ENCODE results near the gene TOP2A. TPM values are rescaled to one million over a fixed set of nuclear protein-coding genes. Genes with fewer than 3 reads are reported as not detected.
"Not testable (repeated sequence)": the region's sequence is repeated elsewhere in the genome, so short reads cannot be mapped to it uniquely, and the experiment has no call there.

The TOP2A gene
- polyA plus RNA-seq, 3 donors: 0.34 to 0.58 (median 0.40) TPM

GRCh38 chr17:40437095-40437732, 19.5 kb upstream of the TOP2A start:
- 82 to 95% (median 83%) methylated on average over 5 of the region's 5 CpGs for WGBS, 3 donors
- H3K27ac ChIP-seq (ENCODE audit: low read depth, low read length): no peak overlapping the region

DNA sequence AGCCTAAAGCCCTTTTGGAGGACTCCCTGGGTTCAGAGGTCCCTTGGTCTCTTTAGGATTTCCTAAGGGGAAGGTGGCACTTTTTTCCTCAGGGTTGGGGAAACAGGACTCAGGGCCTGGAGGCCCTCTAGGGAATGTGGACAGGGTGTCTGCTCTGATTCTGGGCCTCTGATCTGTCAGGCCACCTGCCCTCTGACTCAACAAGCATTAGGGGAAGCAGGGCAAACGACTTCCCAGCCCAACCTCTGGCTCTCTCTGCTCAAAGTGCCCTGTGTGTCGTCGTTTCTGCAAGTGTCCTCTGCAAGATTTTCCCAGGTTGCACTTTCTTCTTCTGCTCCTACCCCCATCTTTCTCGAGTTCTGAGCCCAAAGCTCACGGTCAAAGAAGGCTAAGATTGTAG, 18.9 kb upstream of the TOP2A start:
- H3K27ac ChIP-seq (ENCODE audit: low read depth, low read length): no peak overlapping the region
- 62 to 67% (median 67%) methylated on average over 5 of the region's 5 CpGs for whole genome bisulfite sequencing, 3 donors

DNA sequence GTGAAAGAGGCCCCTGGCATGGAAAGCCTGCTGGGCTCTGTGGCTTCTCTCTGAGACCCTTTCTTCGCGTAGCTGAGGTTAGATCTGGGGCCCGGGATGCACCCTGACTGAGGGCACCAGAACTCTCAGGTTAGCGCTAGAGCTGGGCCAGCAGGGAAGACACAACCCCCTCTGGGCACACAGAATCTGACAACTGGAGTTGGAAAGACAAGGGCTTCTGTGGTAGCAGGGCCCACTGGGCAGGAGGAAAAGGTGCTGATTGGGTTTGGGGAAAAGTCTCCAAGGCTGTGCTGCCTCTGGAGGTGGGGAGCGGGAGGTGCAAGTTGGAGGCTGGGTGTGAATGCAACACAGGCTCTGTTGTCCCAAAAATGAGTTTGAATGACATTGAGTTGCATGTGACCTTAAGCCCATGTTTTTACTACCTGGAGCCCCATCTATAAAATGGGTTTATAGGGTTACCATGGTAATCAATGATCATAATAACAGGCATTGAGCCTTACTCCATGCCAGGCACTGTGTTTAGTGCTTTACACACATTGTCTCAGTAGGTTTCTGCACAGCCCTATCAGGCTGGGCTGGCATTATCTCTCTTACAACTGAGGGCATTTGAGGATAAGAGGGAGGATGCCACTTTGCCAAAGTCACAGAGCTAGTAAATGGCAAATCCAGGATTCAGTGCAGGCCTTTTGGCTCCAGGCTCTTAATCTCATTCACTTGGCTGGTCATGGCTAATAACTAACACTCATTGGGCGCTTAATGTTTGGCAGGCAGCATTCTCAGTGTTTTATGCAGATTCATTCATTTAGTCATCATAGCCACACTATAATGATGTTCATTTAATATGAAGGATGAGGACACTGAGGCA, 16.1 kb upstream of the TOP2A start:
- WGBS, 3 donors: 81 to 89% (median 85%) methylated on average over 6 of the region's 6 CpGs
- no peak overlapping the region for H3K27ac ChIP-seq (ENCODE audit: low read depth, low read length)

DNA sequence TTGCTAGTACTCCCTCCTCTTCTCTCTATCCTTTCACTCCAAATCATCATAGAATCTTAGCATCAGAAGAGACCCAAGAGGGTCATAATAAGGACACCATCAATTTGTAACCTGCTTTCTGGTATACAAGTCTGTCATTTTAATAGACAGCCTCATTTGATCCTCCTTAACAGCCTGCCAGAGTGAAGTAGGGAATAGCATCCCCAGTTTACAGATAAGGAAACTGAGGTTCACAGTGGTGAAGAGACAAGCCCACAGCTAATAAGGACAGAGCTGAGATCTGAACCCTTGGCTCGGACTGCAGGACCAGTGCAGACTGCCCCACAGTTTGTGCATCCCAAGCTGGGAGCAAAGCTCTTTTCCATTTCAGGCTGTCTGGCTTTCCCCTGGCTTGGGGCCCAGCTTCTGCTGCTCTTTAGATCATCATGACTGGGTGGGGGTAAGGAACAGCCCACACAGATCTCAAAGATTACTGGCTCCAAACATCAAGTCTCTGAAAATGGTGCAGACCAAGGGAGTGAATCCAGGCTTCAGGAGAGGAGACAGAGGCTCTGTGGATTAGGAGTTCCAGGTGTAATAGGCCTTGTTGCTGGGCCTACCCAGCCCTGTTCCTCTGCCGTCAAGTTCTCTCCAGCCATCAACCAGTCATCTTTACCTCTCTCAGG, 15.3 kb upstream of the TOP2A start:
- 46 to 59% (median 51%) methylated on average over 2 of the region's 2 CpGs for WGBS, 3 donors
- no peak overlapping the region for H3K27ac ChIP-seq (ENCODE audit: low read depth, low read length)

DNA sequence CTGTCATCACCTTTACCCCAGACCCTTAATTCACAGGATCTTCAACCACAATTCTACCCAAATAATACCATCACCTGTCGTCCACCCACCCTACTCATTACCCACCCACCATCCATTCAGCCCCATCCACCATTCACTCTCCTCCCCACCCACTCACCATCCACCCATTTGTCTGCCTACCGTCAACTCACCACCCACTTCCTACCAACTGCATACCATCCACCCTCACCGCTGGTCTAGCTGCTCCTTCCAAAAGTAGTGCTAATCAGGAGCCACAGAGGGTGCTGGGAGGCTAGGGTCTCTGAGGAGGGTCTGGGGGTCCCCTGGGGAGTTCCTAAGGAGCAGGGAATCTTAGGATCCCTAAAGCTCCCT, 13.5 kb upstream of the TOP2A start:
- WGBS, 3 donors: 83 to 97% (median 92%) methylated on average over 3 of the region's 3 CpGs
- H3K27ac ChIP-seq (ENCODE audit: low read depth, low read length): no peak overlapping the region

- H3K27ac ChIP-seq (ENCODE audit: low read depth, low read length): no peak overlapping the region
- WGBS, 3 donors: 86 to 95% (median 94%) methylated on average over 10 of the region's 10 CpGs
Measured at GRCh38 chr17:40430272-40431230, 12.9 kb upstream of the TOP2A start.

DNA sequence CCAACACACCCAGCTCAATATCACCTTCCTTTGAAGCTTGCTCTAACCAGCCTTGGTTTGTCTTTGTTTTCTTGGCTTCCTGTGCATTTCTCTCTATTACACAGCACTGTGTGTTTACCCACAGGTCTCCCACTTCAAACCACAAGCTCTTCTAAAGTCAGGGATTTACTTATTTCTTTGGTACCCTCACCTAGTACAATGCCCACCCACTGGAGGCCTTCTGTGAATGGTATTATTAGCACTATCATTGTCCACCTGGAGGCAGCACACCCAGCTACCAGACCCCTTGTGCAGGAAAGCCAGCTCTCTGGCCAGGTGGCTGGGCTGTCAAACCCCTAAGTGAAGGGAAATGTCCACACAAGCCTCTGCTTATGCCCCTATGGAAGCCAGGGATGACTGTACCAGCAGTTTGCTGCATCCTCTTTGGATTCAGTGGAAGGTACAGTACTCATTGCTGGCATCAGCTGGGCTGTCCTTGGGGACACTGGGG, 9.4 kb upstream of the TOP2A start:
- no peak overlapping the region for H3K27ac ChIP-seq (ENCODE audit: low read depth, low read length)

DNA sequence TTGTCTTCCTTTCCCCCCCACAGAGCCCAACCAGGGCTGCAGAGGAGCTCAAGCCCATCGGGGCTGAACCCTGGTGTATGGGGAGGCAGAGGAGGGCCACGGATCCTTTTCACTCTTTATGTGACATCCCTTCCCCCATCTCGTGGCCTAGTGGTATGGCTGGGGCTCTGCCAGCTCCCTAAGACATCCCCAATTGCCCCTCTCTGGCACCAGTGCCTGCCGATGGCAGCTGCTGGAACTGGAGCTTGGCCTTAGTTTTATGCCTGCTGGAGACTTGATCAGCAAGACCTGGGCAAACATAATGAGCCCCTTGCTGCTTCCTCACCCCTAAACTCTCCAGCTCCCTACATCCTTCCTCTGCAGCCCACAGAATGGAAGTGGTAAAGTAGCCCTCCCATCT, 8.0 kb upstream of the TOP2A start:
- no peak overlapping the region for H3K27ac ChIP-seq (ENCODE audit: low read depth, low read length)
- WGBS, 3 donors: 58 to 67% (median 59%) methylated on average over 4 of the region's 4 CpGs

GRCh38 chr17:40422990-40423633, 5.4 kb upstream of the TOP2A start:
- no peak overlapping the region for H3K27ac ChIP-seq (ENCODE audit: low read depth, low read length)
- WGBS, 3 donors: 72 to 91% (median 86%) methylated on average over 3 of the region's 3 CpGs

- 43 to 57% (median 56%) methylated on average over 11 of the region's 11 CpGs for WGBS, 3 donors
- no peak overlapping the region for H3K27ac ChIP-seq (ENCODE audit: low read depth, low read length)
Measured at GRCh38 chr17:40419559-40420331, 2.0 kb upstream of the TOP2A start.

DNA sequence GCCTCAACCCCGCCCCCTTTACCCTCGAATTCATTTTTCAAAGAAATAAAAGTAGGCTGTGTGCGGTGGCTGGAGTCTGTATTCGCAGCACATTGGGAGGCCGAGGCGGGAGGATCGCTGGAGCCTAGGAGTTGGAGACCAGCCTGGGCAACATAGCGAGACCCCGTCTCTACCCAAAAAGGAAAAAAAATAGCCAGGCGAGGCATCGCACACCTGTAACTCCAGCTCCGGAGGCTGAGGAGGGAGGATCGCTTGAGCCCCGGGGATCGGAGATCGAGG, 671 bp upstream of the TOP2A start:
- 62 to 69% (median 69%) methylated on average over 16 of the region's 16 CpGs for WGBS, 3 donors
- H3K27ac ChIP-seq (ENCODE audit: low read depth, low read length): no peak overlapping the region

GRCh38 chr17:40417258-40417608, 463 bp downstream of the TOP2A start:
- WGBS, 3 donors: 0 to 1% (median 0%) methylated on average over 21 of the region's 21 CpGs
- H3K27ac ChIP-seq (ENCODE audit: low read depth, low read length): no peak overlapping the region

DNA sequence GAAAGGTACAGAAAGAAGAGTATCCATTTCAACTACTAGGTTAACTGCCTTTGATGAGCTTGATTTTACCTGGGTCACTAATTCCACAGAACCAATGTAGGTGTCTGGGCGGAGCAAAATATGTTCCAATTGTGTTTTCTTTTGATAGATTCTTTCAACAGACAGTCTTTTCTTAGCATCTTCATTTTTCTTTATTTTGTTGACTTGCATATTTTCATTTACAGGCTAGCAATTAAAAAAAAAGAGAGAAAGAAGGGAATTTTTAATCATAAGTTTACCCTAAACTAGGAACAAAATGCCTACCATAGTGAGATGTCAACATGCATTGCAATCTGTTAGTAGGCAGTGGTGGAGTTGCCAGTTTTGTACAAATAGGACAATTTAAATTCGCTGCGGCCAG, 1.0 kb downstream of the TOP2A start:
- H3K27ac ChIP-seq (ENCODE audit: low read depth, low read length): no peak overlapping the region
- WGBS, 3 donors: 33 to 53% (median 41%) methylated on average over 3 of the region's 3 CpGs

DNA sequence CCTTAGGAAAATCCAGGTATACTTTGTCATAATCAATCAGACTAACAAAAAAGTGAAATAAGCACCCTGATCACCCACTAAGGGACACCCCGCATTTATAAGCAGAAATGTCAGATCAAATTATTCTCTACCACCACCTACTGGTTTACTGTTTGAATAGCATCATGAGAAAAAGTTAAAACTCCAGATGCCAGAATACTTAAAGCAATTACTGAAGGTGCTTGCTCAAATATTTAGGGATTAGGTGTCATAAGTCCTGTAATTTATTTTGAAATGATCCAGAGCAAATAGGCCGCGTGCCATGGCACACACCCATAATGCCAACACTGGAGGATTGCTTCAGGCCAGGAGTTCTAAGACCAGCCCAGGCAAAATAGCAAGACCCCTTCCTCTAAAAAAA, 2.3 kb downstream of the TOP2A start:
- WGBS, 3 donors: 22 to 47% (median 42%) methylated on average over 3 of the region's 3 CpGs

GRCh38 chr17:40414312-40414711, 3.4 kb downstream of the TOP2A start:
- 92 to 95% (median 93%) methylated on average over 4 of the region's 4 CpGs for WGBS, 3 donors
- not testable (repeated sequence) for H3K27ac ChIP-seq (ENCODE audit: low read depth, low read length)

More for the DNA sequence above, 2.3 kb downstream of the TOP2A start:
- no peak overlapping the region for H3K27ac ChIP-seq (ENCODE audit: low read depth, low read length)

- H3K27ac ChIP-seq (ENCODE audit: low read depth, low read length): no peak overlapping the region
Measured at GRCh38 chr17:40412880-40413279, 4.8 kb downstream of the TOP2A start.

- 93 to 96% (median 95%) methylated on average over 4 of the region's 4 CpGs for WGBS, 3 donors
Measured at GRCh38 chr17:40411821-40412220, 5.9 kb downstream of the TOP2A start.

More at GRCh38 chr17:40411821-40412220, 5.9 kb downstream of the TOP2A start:
- H3K27ac ChIP-seq (ENCODE audit: low read depth, low read length): no peak overlapping the region

All from adipose tissue (tissue), 3 donors.